Measurements from ENCODE around the gene THAP4. TPM values are rescaled to one million over a fixed set of nuclear protein-coding genes. Genes with fewer than 3 reads are reported as not detected.

The THAP4 gene
- total and polyA plus RNA-seq, 2 donors, result 34.0 to 36.8 TPM

DNA sequence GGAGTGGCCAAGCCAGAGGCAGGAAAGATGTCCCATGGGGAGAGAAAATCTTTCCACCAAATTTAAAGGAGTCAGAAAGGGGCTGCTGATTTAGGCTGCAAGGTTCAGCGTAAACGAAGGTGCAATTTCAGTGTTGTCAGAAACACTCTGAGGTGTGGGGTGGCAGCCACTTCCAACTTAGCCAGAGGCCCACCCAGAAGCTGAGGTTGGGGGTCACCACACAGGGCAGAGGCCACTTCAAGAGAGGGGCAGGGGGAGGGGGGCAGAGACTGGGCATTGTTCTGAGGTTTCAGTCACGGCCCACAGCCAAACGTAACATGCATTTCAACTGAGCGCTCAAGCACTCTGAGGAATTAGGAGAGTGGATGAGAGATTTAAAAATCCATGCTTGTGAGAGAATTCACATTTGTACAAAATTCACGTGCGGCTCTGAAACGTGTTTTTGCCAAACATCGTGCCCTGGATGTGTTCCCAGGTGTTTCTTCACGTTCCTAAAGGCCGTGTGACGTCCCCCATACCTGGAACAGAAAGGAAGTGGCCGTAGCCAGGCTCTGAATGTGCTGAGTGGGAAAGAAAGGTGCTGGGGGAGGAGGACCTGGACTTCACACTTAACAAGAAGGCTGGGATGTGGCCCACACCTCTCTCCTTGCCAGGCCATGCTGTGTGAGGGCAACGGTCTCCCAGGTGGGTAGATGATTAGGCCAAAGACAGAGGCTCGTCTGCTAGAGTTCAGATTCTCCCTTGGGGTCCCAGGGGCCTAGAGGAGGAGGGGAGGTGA, 97.9 kb downstream of the THAP4 start:
- Histone ChIP-seq H3K4me1 (ENCODE audit: control insufficient read depth in 2 of 2, insufficient read depth in 2 of 2, low read length in 2 of 2) (peaks cover 0 to 6% of the 10 kb centered on the region in 2 donors), H3K27ac (ENCODE audit: low read depth in 1 of 2, low read length in 1 of 2) (no peak overlapping the region), H3K9me3 (ENCODE audit: control insufficient read depth in 2 of 2, insufficient read depth in 1 of 2, low read length in 1 of 2) (peaks cover 5 to 7% of the 10 kb centered on the region in 2 donors), H3K4me3 (ENCODE audit: low read length in 2 of 2) (no peak overlapping the region), H3K36me3 (ENCODE audit: control insufficient read depth in 2 of 2, insufficient read depth in 2 of 2, low read length in 1 of 2) (no peaks in the 10 kb centered on the region), H3K27me3 (ENCODE audit: control insufficient read depth in 2 of 2, insufficient read depth in 1 of 2, low read length in 1 of 2) (peaks cover 24 to 54% of the 10 kb centered on the region in 2 donors)
- no peak for DNase-seq (ENCODE audit: low read depth in 6 of 9, low spot score in 9 of 9)
- WGBS, result 92% methylated on average over 15 of the region's 15 CpGs

GRCh38 chr2:241535871-241536655, 100.9 kb downstream of the THAP4 start:
- Histone ChIP-seq H3K9me3 (ENCODE audit: control insufficient read depth in 2 of 2, insufficient read depth in 1 of 2, low read length in 1 of 2) (peaks cover 0 to under 1% of the 10 kb centered on the region in 2 donors), H3K4me3 (ENCODE audit: low read length in 2 of 2) (no peak overlapping the region), H3K27ac (ENCODE audit: low read depth in 1 of 2, low read length in 1 of 2) (no peak overlapping the region), H3K27me3 (ENCODE audit: control insufficient read depth in 2 of 2, insufficient read depth in 1 of 2, low read length in 1 of 2) (peaks cover 9 to 36% of the 10 kb centered on the region in 2 donors), H3K36me3 (ENCODE audit: control insufficient read depth in 2 of 2, insufficient read depth in 2 of 2, low read length in 1 of 2) (no peaks in the 10 kb centered on the region), H3K4me1 (ENCODE audit: control insufficient read depth in 2 of 2, insufficient read depth in 2 of 2, low read length in 2 of 2) (no peaks in the 10 kb centered on the region)
- 84% methylated on average over 13 of the region's 13 CpGs for WGBS
- no peak for DNase-seq (ENCODE audit: low read depth in 6 of 9, low spot score in 9 of 9)

GRCh38 chr2:241534701-241535375, 102.1 kb downstream of the THAP4 start:
- no peak overlapping the region for H3K27ac ChIP-seq (ENCODE audit: low read depth in 1 of 2, low read length in 1 of 2)
- no peaks in the 10 kb centered on the region for H3K4me1 ChIP-seq (ENCODE audit: control insufficient read depth in 2 of 2, insufficient read depth in 2 of 2, low read length in 2 of 2)
- H3K36me3 ChIP-seq (ENCODE audit: control insufficient read depth in 2 of 2, insufficient read depth in 2 of 2, low read length in 1 of 2), result no peaks in the 10 kb centered on the region
- H3K9me3 ChIP-seq (ENCODE audit: control insufficient read depth in 2 of 2, insufficient read depth in 1 of 2, low read length in 1 of 2), result no peaks in the 10 kb centered on the region
- H3K27me3 ChIP-seq (ENCODE audit: control insufficient read depth in 2 of 2, insufficient read depth in 1 of 2, low read length in 1 of 2), result peaks cover 0 to 25% of the 10 kb centered on the region in 2 donors
- WGBS, result 90% methylated on average over 17 of the region's 17 CpGs
- H3K4me3 ChIP-seq (ENCODE audit: low read length in 2 of 2), result no peak overlapping the region
- DNase-seq (ENCODE audit: low read depth in 6 of 9, low spot score in 9 of 9), result no peak

Other genes starting within 250 kb of the THAP4 start
- 86.6 TPM for gene STK25, start 128.6 kb downstream of the THAP4 start, total RNA-seq
- gene STK25, start 128.6 kb downstream of the THAP4 start, polyA plus RNA-seq, result 198 TPM
- gene BOK, start 78.4 kb downstream of the THAP4 start, total RNA-seq, result 2.5 TPM
- 5.1 TPM for gene BOK, start 78.4 kb downstream of the THAP4 start, polyA plus RNA-seq
- gene ATG4B, start 535 bp upstream of the THAP4 start, total RNA-seq, result 30.9 TPM
- gene ATG4B, start 535 bp upstream of the THAP4 start, polyA plus RNA-seq, result 68.0 TPM
- 44.4 TPM for gene DTYMK, start 49.7 kb upstream of the THAP4 start, total RNA-seq
- gene DTYMK, start 49.7 kb upstream of the THAP4 start, polyA plus RNA-seq, result 20.3 TPM
- 29.8 TPM for gene ING5, start 64.9 kb upstream of the THAP4 start, total RNA-seq
- 47.3 TPM for gene ING5, start 64.9 kb upstream of the THAP4 start, polyA plus RNA-seq
- 6.4 TPM for gene D2HGDH, start 97.5 kb upstream of the THAP4 start, total RNA-seq
- gene D2HGDH, start 97.5 kb upstream of the THAP4 start, polyA plus RNA-seq, result 51.0 TPM
- gene GAL3ST2, start 139.7 kb upstream of the THAP4 start, total RNA-seq, result 0.09 TPM
- 0.02 TPM for gene GAL3ST2, start 139.7 kb upstream of the THAP4 start, polyA plus RNA-seq
- 0.05 TPM for gene NEU4, start 172.0 kb upstream of the THAP4 start, total RNA-seq
- 1.1 TPM for gene NEU4, start 172.0 kb upstream of the THAP4 start, polyA plus RNA-seq
- gene PDCD1, start 221.7 kb upstream of the THAP4 start, total RNA-seq, result 16.0 TPM
- gene PDCD1, start 221.7 kb upstream of the THAP4 start, polyA plus RNA-seq, result 12.7 TPM
- 0.66 TPM for gene RTP5, start 232.6 kb upstream of the THAP4 start, total RNA-seq
- 3.7 TPM for gene RTP5, start 232.6 kb upstream of the THAP4 start, polyA plus RNA-seq

Data from thymus (tissue), 11 donors.